Activated CD4-positive, alpha-beta T cell treated with anti-CD3 and anti-CD28 coated beads, Interleukin-2, amount 50 U/mL, for 48 hours (primary cell): ENCODE measurements around the gene LSR.

Experiments used
- DNase-seq, 2 experiments: peaks; one replicate each; pipeline ENCODE4 v3.0.0-alpha.2; 2020

The LSR gene

DNA sequence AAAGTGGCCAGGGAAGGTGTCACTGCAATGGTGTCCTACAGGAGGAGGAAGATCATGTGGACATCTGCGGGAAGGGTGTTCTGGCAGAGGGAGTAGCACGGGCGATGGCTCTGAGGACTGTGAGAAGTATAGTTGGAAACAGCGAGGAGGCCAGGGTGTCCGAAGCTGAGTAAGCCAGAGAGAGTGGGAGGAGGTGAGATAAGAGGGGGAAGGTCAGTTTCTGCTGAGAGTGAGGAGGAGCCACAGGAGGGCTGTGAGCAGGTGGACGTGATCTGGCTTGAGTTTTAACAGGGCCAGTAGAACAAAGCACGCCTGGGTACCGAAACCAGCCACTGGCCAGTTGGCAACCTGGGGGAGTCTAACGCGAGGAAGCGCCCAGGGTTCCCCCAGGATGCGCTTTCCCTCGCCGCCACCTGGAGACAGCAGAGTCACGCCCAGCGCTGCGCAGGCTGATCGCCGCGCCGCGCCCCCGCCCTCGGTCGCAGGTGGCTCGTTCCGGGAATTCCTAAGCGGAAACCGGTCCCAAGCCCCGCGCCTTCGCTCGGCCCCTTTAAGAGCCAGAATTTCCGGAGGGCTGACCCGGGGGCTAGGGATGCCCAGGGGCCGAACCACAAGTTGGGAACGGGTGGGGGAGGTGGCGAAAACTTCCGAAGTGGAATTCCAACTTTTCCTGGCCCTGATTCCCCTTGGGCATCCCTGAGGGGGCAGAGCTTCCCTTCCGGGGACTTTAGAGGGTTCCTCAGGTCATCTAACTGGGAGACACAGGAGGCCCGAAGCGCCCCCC, 1.1 kb upstream of the LSR start:
- DNase-seq: peak; percentile 68 to 75

DNA sequence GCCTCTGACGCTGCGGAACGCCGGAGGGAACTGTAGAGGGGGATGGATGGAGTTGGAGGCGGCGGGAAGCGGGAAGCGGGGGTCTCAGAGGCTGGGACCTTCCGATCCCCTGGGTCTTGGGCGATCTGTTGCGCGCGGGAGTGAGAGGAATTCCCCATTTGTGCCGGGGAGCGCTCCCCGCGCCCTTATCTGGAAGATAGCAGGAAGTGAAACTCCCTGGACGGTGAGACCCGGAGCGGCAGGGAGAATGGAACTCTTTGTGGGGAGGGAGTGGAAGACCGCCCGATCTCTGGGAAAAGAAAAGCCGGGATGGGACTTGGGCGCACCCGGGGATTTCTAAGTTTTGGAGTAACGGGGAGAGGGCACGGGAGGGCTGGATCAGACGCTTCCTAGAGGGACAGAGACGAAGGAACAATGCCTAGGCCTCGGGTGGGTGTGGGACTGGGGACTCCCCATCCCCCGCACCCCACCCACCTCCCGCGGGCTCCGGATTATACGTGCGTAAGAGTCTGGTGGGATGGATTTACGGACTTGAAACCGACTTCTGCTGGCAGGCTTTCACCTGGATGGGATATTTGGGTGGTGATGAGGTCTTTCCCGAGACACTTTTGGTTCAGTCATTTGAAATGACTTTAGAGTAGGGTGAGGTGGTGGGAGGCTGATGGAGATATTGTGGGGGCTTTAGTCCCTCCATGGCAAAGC, 495 bp downstream of the LSR start:
- DNase-seq: no peak

DNA sequence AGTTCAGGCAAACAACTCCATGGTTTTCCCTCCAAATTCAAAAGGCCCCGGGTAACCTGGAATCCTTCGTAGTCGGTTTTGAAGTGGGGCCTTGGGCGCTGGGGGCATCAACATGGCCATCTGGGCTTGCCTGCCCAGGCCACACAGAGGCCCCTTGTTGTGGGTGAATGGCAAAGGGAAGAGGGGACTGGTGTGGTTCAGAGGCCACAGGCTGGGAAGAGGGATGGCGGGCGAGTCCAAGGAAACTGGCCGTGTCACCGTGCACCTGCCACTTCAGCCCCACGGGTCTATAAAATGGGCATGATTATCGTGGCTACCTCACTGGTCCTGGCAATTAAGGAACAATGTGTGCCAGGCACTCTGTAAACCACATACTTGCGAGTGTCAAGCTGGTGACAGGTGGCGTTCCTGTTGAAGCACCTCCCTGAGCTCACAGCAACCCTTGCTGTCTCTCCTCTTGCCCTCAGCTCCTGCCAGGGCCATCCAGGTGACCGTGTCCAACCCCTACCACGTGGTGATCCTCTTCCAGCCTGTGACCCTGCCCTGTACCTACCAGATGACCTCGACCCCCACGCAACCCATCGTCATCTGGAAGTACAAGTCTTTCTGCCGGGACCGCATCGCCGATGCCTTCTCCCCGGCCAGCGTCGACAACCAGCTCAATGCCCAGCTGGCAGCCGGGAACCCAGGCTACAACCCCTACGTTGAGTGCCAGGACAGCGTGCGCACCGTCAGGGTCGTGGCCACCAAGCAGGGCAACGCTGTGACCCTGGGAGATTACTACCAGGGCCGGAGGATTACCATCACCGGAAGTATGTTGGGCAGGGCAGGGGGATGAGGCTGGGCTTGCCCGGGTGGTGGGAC, 1.3 kb downstream of the LSR start:
- no peak for DNase-seq

DNA sequence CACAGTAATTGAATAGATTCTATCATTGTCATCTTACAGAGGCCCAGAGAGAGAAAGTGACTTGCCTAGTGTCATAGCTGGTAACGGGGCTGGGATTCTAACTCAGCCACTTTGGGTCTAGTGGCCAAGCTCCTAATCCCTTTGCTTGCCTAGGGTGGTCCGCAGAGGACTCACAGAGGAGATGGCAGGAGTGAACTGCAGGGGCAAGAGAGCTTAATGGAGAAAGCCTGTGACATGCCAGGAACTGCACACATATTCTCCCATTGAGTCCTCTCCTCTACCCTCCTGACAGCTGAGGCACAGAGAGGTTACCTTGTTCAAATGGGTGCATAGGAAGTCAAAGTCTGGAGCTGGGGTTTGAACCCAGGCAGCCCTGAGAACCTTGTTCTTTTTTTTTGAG, 2.7 kb downstream of the LSR start:
- no peak for DNase-seq

DNA sequence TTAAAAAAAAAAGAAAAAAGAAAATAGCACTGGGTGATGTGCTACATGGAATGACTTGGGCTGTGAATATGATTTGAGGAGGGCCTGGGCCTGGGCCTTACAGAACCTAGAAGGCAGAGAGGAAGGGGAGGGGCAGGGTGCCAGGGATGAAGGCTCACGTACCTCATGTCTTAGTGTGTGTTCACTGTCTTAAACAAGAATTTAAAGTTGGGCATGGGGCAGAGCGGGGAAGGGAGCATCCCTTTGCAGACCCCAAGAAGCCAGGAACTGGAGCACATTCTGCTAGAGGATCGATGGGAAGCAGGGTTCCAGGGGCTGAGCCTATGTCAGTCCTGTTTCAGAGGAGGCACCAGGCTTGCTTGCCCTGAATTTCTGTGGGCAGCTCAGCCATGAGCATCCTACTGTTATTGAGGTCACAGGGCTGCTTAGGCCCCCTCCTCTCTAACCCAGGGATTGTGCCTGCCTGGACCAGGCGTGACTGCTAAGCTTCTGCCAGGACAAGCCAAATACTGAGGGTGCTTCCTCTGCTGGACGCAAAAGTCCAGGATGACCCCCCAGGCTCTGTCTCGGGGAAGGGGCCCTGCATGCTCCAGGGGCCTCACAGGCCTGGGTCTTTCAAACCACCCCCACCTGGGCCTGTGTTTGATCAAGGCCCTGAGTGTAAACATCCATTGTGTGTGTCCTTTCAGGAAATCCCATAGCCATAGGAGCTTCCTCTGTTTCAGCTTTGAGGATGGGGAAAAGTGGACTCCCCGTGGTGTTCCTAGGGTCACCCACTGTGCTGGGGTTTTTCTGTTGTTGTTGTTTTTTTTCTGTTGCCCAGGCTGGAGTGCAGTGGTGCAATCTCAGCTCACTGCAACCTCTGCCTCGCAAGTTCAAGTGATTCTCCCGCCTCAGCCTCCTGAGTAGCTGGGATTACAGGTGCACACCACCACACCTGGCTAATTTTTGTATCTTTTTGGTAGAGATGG, 4.8 kb downstream of the LSR start:
- DNase-seq: no peak

DNA sequence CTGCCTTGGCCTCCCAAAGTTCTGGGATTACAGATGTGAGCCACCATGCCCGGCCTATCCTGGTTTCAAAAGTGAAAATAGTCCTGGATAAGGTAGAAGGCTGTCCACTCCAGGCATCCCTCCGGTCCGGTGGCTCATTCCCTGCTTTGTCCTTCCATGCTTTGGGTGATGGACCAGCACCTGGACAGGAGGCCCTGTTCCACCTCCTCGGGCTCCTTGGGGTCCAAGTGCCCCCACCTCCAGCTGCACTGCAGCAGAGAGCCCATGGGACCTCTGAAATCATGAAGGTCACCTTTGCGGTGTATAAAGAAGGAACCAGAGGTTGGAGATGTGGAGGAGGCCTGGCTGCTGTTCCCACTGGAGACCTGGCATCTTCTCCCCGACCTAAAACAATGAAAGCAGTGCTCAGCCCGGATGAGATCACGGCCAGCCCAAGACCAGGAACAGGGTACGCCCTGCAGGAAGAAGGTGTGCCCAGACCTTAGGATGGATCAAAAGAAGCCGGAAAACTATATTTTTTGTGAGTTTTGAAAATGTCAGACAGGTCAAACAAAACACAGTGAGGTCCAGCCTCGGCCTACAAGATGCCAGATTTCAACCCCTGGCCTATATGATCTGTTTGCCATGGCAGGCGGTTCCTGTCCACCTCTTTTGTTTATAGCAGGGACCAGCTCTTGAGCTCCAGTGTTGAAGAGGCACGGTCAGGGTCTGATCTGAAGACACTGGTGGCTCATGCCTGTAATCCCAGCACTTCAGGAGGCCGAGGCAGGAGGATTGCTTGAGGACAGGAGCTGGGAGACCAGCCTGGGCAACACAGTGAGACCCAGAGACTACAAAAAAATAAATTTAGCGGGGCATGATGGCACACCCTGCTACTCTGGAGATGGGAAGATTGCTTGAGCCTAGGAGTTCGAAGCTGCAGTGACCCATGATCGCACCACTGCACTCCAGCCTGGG, 5.8 kb downstream of the LSR start:
- DNase-seq: no peak

DNA sequence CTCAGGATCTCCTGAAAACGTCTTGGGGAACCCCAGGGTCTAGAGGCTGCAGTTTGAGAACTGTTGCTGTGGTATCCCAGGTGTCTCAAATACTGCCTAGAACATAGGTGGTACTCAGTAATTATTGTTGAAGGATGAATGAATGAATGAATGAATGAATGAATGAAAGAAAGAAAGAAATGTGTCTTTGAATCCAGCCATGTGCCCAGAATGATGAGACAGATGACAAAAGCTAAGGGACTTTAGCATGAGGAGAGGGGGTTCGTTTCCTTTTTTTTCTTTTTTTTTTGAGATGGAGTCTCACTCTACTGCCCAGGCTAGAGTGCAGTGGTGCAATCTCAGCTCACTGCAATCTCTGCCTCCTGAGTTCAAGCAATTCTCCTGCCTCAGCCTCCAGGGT, 7.8 kb downstream of the LSR start:
- no peak for DNase-seq

DNA sequence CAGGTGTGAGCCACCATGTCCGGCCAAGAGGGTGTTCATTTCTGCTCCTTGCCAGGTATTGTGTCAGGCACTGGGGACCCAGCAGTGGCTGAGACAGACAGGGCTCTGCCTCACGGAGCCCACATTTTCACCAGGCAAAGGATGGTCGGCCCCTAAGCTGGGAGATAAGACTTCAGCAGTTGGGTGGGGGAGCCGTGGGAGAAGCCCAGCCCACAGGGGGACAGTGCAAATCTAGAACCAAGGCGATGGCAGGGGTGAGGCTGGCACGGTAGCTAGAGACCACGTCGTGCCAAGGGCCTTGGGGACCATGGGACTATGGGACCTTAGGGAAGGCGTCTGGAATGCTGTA, 8.3 kb downstream of the LSR start:
- peak in 1 of 2 experiments; percentile 2 for DNase-seq

DNA sequence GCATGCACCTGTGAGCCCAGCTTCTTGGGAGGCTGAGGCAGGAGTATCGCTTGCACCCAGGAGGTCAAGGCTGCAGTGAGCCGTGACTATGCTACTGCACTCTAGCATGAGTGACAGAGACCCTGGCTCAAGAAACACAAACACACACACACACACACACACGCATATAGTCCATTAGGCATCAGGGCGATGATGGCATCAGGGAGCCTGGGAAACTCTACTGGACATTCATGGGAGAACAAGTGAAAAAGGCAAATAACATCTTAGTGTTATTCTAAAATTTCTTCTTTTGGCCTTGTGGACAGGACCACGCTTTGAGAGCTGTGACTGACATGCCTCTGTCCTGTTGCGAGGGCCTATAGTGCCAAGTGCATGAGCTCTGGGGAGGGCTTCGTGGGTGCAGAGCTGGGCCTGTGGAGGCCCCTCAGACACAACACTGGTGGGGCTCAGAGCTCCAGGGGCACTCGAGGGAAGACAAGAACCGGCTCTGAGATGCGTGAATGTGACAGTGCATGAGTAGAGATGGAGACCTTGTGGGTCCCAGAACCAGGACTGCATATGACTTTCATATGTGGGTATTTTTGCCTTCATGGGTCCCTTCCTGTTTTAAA, 12.0 kb downstream of the LSR start:
- no peak for DNase-seq

DNA sequence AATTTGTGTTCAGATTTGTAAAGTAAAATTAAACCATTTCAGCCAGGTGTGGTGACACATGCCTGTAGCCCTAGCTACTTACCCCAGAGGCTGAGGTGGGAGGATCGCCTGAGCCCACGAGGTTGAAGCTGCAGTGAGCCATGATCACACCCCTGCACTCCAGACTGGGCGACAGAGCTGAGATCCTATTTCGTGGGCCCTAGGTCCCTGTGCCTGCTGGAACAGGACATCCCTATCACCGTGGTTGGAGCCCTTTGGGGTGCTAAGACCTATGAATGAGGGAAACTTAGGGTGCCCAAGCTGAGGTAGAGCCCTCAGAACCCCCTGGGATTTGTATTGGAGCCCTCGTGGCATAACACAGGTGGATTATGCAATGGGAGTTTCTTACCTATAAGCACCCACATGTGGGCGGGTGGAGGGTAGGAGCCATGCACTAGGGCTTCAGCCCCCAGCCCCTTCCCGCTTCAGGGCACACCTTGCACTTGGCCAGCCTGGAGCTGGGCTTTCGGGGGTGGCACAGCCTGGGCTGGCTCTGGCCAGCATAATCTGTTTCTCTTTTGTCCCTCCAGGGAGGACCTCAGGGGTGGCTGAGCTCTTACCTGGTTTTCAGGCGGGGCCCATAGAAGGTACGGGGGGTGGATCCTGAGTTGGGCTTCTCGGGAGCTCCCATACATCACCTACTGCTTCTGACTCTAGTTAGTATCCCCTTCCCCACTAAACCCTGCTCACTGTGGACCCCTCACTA, 12.7 kb downstream of the LSR start:
- DNase-seq: no peak

DNA sequence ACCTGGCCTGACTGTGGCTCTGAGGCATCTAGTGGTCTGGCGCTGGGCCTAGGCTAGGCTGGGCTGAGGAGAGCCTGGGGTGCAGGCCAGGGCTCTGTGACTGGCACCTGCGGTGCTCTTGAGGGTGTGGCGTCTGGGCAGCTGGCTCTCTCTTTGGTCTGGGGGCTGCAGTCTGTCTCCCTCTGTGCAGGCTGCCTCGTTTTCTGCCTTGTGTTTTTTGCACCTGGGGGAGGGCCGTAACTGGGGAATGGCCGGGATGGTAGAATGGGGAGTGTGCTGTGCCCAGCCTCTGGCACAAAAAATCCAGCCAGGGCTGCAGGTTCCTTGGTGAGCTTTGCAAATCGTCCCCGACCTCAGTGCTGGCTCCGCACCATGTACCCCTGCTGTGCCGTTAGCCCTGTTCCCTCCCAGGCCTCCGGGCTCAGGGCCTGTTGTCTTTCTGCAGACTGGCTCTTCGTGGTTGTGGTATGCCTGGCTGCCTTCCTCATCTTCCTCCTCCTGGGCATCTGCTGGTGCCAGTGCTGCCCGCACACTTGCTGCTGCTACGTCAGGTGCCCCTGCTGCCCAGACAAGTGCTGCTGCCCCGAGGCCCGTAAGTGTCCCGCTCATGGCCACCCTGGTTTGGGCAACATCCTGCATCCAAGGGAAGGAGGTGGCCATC, 13.4 kb downstream of the LSR start:
- DNase-seq: peak in 1 of 2 experiments; percentile 3

DNA sequence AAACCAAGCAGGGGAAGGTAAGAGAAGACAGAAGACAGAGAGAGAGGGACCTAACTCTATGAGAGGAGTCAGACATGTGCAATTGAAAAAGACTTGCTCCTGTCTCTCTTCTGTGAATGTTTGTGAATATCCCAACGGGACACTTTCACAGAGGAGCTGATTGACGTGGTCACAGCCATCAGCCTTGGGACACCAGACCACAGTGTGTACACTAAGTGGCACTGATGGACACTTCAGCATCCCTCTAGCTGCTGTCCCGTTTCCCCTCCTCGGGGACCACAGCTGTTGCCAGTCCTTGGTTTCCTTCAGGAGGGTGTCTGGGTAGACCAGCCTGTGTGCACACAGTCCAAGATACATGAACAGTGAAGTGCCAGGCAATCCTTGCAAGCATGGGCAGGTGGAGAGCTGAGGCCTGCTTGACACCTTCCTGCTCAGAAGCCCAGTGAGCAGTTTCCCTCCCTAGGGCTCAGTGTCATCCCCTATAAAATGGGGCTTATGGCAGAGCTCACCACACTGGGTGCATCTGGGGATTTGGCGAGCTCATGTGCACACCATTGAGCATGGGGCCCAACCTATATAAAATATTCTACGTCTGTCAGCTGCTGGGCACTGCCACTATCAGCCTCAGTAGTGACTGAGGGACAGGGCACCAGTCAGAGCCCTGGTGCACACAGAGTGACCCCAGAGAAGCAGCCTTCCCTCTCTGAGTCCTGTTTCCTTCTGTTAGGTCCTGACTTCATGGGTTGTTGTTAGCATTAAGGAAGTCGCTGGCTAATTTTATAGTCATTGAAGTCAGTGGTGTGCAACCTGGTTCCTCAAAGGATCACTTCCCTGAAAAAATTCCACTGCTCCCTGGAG, 15.7 kb downstream of the LSR start:
- no peak for DNase-seq

DNA sequence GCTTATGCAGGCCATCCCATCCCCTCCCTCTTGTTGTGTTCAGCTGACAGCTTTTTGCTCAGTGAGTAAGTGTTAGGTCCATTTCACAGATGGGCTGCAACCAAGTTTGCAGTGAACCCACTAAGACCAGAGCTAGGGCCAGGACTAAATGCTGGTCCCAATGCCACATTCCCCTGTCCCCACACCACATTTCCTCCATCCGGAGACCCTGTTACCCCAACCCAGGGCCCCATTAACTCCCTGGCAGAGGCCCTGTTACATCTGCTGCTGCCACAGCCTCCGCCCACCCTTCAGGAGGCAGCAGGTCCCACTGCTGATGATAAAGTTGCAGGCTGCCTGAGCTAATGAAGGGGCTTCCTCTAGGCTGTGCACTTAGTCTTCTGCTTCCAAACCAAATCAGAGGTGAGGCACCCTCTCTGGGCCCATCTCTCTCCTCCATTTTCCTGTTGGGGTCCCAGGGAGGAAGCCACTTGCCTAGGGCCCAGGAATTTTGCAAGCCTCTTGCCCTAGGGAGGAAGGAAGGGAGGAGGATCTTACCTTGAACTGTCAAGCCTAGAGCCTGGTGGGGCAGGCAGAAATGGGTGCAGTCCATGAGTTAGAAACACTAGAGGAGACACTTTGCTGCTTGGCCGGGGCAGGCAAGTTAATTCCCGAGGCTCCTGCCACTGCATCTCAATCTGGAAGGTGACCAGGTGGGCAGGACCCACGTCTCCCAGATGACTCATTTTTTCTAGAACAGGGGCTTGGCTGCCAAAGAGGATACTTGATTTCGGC, 16.5 kb downstream of the LSR start:
- no peak for DNase-seq

DNA sequence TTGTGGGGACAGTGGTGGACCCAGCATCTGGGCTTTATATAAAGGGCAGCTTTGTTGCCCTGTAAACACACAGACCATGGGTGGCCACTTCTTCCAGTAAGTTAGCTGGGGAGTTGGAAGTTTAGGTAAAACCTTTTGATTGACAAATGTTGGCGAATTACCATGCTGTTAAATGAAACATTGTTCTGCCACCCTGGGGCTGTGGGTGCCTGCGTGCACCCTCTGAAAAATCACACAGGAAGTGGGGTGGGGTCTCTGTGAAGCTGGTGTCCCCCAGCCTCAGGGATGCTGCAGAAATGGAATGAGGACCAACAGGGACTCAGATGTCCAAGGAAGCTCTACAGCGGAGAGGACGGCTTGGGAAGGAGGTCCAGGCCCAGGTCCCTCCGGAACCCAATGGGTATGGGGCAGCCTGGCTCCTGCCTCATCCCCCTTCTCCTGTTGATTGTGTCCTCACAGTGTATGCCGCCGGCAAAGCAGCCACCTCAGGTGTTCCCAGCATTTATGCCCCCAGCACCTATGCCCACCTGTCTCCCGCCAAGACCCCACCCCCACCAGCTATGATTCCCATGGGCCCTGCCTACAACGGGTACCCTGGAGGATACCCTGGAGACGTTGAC, 17.2 kb downstream of the LSR start:
- no peak for DNase-seq

DNA sequence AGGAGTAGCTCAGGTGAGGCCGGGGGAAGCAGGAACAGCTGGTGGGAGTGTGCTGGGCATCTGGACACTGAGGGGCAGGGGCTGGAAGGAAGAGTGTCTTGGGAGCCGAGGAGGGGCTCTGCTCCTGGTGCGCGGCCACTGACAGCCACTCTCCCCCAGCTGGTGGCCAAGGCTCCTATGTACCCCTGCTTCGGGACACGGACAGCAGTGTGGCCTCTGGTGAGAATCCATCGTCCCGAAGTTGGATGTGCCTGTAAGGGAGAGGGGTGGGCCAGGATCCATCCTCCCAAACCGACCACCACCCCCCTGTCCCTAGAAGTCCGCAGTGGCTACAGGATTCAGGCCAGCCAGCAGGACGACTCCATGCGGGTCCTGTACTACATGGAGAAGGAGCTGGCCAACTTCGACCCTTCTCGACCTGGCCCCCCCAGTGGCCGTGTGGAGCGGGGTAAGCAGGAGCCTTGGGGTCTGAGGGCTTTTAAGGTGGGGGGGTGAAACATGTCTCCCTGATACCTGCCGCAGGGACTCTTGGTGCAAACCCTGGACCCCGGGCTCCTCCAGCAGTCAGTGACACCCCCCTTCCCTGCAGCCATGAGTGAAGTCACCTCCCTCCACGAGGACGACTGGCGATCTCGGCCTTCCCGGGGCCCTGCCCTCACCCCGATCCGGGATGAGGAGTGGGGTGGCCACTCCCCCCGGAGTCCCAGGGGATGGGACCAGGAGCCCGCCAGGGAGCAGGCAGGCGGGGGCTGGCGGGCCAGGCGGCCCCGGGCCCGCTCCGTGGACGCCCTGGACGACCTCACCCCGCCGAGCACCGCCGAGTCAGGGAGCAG, 17.9 kb downstream of the LSR start:
- DNase-seq: no peak

DNA sequence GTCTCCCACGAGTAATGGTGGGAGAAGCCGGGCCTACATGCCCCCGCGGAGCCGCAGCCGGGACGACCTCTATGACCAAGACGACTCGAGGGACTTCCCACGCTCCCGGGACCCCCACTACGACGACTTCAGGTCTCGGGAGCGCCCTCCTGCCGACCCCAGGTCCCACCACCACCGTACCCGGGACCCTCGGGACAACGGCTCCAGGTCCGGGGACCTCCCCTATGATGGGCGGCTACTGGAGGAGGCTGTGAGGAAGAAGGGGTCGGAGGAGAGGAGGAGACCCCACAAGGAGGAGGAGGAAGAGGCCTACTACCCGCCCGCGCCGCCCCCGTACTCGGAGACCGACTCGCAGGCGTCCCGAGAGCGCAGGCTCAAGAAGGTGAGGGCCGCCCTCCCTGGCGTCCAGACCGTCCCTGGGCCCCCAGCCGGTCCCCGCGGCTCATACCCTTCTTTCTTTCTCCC, 18.6 kb downstream of the LSR start:
- peak; percentile 41 to 57 for DNase-seq
